C4-2B (cell line): ENCODE data around the gene KRT27.

Source experiments
- ZFX ChIP-seq: fragments of 450-650 bp; IDR thresholded peaks from 2 replicates; pipeline ENCODE4 v1.6.1; 2017
- TF ChIP-seq, protein P1 (sequence below): fragments of 450-650 bp; conservative IDR thresholded peaks from 2 replicates; pipeline ENCODE4 v1.5.1; 2017; ENCODE audit warnings: mild to moderate bottlenecking

DNA sequence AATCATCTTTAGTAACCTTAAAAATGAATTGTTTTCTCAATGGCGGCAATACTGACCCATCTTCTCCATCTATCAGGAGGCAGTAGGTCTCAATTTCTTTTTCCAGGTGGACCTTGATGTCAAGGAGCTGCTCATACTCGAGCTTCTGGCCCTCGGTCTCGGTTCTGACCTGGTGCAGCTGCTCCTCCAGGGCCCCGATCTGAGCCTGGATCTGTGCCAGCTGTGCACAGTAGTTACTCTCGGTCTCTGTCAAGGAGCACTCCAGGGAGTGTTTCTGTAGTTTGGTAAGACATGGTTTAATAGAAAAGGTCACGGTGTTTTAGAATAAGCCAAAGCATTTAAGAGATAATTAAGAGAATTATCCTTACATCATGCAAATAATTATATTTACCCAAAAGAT lies 4.9 kb downstream of the KRT27 start:
- TF ChIP-seq, protein P1, sequence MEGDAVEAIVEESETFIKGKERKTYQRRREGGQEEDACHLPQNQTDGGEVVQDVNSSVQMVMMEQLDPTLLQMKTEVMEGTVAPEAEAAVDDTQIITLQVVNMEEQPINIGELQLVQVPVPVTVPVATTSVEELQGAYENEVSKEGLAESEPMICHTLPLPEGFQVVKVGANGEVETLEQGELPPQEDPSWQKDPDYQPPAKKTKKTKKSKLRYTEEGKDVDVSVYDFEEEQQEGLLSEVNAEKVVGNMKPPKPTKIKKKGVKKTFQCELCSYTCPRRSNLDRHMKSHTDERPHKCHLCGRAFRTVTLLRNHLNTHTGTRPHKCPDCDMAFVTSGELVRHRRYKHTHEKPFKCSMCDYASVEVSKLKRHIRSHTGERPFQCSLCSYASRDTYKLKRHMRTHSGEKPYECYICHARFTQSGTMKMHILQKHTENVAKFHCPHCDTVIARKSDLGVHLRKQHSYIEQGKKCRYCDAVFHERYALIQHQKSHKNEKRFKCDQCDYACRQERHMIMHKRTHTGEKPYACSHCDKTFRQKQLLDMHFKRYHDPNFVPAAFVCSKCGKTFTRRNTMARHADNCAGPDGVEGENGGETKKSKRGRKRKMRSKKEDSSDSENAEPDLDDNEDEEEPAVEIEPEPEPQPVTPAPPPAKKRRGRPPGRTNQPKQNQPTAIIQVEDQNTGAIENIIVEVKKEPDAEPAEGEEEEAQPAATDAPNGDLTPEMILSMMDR = no peak
- no peak for TF ChIP-seq ZFX
